Measurements from ENCODE around the gene CGREF1.

Gene CGREF1, protein sequence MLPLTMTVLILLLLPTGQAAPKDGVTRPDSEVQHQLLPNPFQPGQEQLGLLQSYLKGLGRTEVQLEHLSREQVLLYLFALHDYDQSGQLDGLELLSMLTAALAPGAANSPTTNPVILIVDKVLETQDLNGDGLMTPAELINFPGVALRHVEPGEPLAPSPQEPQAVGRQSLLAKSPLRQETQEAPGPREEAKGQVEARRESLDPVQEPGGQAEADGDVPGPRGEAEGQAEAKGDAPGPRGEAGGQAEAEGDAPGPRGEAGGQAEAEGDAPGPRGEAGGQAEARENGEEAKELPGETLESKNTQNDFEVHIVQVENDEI

DNA sequence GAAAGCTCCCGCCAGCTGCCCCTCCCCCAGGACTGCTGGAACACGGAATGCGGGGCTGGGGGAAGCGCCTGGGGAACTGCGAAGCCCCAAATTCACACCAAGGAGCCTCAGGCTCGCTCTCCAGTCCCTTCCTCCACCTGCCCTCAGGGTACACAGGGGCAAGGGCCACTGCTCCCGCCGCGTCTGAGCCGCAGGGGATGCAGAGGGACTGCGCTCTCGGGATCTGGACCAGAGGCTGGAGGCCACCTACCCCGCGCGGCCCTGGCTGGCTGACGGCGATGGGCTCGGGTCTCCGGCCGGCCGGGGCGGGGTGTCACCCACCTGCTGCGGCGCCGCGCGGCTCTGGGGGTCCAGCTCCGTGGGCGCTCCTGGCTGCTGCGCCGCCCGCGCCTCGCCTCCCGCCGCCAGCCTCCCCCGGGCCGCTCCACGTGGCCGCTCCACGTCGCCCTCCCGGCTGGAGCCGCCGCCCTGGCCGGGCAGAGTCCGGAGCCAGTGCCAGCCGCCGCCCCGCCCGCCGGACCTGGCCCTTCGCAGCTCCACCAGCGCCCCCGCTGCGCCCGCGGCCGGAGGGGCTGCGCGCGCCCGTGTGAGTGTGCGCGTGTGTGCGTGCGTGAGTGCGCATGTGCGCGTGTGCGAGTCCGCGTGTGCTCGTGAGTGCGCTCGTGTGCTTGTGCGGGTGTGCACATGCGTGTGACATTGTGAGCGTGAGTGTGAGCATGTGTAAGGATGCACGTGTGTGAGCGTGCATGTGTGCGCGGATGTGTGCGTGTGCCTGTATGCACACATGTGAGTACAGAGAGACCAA lies at the start of gene CGREF1:
CGREF1 (minus strand) TSS at position 604 of the 805 bp plus-strand sequence. CDS start 14,762 bp downstream, outside the sequence.
- DNase-seq: no peak
- in situ Hi-C loops (cut with HindIII; ENCODE audit: low pct_ligation_motif_present, low pct_unique_long_range_greater_than_20kb, low sequenced_read_pairs): no loop called here

GRCh38 chr2:27164960-27165763 lies 46.2 kb upstream of the CGREF1 start:
- no peak for DNase-seq
- in situ Hi-C loops (cut with HindIII; ENCODE audit: low pct_ligation_motif_present, low pct_unique_long_range_greater_than_20kb, low sequenced_read_pairs): no loop called here

- in situ Hi-C loops (cut with HindIII; ENCODE audit: low pct_ligation_motif_present, low pct_unique_long_range_greater_than_20kb, low sequenced_read_pairs): no loop called here
- no peak for DNase-seq
Observed at GRCh38 chr2:27162151-27163121, 43.5 kb upstream of the CGREF1 start.

- no peak for DNase-seq
- in situ Hi-C loops (cut with HindIII; ENCODE audit: low pct_ligation_motif_present, low pct_unique_long_range_greater_than_20kb, low sequenced_read_pairs): no loop called here
Observed at GRCh38 chr2:27160191-27160590, 41.3 kb upstream of the CGREF1 start.

- in situ Hi-C loops (cut with HindIII; ENCODE audit: low pct_ligation_motif_present, low pct_unique_long_range_greater_than_20kb, low sequenced_read_pairs): no loop called here
- DNase-seq: no peak
Observed at GRCh38 chr2:27159271-27159670, 40.3 kb upstream of the CGREF1 start.

DNA sequence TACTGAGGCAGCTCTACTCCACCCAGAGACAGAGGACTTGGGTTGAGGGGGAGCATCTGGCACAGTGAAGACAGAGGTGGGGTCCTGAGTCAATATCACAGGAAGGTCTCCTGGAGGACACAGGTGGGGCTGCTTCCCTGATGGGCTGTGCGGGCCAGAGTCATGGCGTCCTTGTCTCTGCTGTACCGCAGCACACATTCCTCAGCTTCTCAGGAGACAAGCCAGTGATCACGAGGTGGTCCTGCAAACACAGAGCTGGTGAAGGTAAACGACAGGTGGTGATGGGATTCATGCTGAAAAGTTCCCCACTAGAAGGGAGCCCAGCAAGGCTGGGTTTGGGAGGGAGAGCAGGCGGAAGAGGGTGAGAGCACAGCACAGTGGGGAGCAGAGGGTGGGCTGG lies 39.5 kb upstream of the CGREF1 start:
- in situ Hi-C loops (cut with HindIII; ENCODE audit: low pct_ligation_motif_present, low pct_unique_long_range_greater_than_20kb, low sequenced_read_pairs): no loop called here
- no peak for DNase-seq

DNA sequence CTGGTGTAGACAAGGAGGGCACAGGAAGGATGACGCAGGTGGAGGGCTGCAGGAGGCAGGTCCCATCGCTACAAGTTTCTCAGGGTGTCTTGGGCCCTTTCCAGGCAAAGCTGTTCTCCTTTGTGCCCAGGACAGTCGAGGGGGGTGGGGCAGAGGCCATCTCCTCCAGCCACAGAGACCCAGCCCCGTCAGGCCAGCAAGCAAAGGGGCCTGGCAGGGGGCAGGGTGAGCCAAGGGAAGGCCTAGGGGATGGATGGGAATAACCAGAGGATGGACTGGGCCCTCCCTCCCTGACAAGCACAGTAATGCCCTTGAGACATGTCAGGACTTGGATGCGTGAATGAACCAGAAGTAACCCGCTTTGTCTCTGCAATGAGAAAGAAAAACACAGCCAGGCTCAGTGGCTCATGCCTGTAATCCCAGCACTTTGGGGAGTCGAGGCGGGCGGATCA lies 36.2 kb upstream of the CGREF1 start:
- no peak for DNase-seq
- in situ Hi-C loops (cut with HindIII; ENCODE audit: low pct_ligation_motif_present, low pct_unique_long_range_greater_than_20kb, low sequenced_read_pairs): no loop called here

DNA sequence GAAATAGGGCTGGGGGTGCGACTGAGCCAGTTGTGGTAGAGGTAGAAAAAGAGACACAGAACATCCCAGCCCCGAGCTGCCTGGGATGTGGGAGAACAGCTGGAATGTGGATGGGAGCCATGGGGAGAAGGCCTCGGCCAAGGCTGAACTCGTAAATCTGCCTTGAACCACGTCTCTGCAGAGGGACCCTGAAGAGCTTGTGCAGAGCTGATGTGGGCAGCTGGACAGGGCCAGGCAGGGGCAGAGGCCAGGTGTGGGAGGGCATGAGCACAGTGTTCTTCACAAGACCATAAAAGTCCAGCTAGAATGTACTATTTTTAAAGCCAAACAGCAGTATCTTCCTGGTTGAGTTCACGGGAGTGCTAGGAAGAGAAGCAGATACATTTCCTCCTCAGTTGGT lies 35.6 kb upstream of the CGREF1 start:
- DNase-seq: no peak
- in situ Hi-C loops (cut with HindIII; ENCODE audit: low pct_ligation_motif_present, low pct_unique_long_range_greater_than_20kb, low sequenced_read_pairs): no loop called here

GRCh38 chr2:27152796-27153464 lies 34.0 kb upstream of the CGREF1 start:
- DNase-seq: no peak
- in situ Hi-C loops (cut with HindIII; ENCODE audit: low pct_ligation_motif_present, low pct_unique_long_range_greater_than_20kb, low sequenced_read_pairs): no loop called here

DNA sequence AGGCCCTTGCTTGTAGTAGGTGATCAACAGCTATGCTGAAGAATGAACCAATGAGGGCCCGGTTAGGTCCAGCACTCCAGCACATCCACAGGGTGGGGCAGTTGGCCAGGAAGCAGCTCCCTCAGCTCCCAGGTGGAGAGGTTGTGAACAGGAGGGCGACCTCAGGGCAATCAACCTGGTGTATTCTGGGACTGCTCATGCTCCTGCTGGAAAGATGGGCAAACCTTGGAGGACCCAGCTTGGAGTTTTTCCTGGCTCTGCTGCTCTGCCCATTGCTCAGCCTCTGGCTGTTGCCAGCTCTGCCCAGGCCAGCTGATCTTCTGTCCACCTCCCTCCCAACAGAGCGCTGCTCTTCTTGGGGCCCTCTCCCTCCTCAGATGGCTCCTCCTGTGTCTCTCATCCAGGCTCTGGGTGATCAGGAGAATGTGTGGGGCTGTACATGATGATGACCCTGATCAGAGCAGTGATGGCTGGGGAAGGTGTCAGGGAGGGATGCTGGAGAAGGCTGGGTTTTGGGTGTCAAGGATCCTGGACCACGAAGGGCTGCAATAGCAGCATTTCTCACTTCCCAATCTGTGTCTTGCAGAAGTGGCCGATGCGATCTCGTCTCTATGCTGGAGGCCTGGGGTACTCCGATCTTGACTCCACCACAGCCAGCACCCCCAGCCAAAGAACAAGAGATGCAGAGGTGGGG lies 33.3 kb upstream of the CGREF1 start:
- DNase-seq: no peak
- in situ Hi-C loops (cut with HindIII; ENCODE audit: low pct_ligation_motif_present, low pct_unique_long_range_greater_than_20kb, low sequenced_read_pairs): no loop called here

DNA sequence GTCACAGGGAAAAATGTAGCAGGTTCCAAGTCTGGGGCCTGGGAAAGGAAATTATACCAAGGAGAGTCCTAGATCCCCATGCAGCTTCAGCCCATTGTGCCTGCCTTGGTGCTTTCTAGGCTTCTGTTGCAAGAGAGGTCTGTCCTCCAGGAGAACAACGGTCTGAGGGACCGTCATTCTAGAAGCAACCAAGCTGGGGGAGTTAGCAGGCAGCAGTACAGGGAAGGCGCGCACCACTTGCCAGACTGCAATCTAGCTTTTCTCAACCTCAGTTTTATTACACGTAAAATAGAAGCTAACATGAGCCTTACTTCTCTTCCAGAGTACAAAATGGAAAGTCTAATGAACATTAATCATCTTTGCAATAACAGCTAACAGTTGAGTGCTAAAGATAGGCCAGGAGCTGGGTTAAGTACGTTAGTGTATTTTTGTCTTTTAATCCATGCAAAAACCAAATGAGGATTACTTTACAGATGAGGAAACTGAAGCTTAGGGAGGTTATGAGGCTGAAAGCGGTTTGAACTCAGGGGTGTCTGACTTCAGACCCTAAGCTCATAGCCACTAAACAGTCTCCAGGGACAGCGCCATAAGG lies 31.8 kb upstream of the CGREF1 start:
- in situ Hi-C loops (cut with HindIII; ENCODE audit: low pct_ligation_motif_present, low pct_unique_long_range_greater_than_20kb, low sequenced_read_pairs): no loop called here

DNA sequence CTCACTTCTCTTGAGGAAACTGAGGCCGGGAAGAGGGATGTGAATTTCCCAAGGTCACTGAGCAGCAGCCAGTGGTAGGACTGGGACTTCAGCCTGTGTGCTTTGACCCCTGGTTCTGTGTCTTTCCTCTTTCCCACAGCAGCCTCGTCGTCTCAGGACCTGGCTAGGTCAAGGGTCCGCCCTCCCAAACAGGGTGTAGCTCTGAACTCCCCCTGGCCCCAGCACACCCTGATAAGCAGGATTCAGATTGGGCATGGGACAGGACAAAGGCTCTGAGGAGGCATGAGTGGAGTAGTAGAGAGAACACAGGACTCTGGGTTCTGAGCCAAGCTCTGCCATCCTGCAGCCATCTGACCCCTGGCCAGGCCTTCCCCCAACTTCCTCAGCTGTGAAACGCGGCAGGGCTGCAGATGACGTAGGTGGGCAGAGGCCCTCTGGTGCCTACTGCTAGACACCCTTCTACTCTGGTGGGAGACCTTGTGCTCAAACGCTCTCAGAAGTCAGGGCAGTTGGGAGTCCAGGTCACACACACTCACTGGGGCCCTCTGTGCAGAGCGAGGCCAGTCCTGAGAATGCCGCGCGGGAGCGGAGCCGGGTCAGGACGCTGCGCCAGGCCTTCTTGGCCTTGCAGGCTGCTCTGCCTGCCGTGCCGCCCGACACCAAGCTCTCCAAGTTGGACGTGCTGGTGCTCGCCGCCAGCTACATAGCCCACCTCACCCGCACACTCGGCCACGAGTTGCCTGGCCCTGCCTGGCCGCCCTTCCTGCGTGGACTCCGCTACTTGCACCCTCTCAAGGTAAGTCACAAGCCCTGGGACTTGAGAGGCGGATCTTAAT lies 30.9 kb upstream of the CGREF1 start:
- in situ Hi-C loops (cut with HindIII; ENCODE audit: low pct_ligation_motif_present, low pct_unique_long_range_greater_than_20kb, low sequenced_read_pairs): no loop called here
- DNase-seq: no peak

More for the DNA sequence above, 31.8 kb upstream of the CGREF1 start:
- DNase-seq: no peak

DNA sequence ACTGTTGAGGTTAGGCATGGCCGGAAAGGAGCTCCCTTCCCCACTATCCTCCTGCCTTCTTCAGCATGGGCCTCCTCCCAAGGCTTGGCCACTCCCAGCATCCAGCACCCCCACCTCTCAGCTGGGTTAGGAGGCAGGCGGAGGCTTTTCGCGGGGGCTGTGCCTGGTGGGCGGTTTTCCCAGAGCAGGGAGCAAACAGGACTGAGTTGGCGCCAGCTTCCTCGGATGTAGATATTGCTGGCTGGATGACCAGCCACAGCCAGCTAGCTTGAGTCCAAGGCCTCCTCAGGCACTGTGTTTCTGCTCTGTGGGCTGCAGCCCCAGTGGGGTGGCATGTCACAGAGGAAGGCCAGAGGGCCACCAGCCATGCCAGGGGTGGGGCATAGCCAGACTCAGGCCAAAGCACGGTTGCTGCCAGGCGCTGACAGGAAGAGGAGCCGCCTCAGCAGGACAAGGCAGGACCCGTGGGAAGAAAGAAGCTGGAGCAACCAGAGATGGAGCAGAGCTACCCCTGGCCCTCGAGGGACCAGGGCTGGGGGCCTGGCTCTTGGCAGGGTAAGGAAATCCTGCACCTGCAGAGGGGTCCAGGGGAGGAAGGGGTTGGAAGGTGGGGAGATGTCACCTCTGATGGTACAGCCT lies 30.0 kb upstream of the CGREF1 start, which contains the start of gene TCF23:
TCF23 (plus strand) TSS at position 204 of the 639 bp plus-strand sequence; CDS start at position 334, 130 bp downstream.
- no peak for DNase-seq
- in situ Hi-C loops (cut with HindIII; ENCODE audit: low pct_ligation_motif_present, low pct_unique_long_range_greater_than_20kb, low sequenced_read_pairs): no loop called here

DNA sequence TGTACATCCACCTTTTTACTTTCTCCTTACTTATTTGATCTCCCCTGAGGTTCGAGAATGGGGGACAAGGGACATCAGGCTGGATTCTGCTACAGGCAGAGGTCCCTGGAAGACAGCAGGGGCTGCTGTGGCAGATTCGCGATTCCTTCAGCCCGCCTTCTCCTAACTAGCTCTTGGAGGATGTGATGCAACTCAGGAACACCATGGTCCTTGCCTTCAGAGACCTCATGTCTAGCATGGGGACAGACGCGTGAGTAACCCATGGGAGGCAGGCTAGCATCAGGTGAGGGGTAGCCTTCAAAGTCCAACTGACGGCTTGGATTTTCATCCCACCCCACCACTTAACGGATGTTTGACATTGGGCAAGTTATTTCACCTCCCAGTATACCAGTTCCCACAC lies 29.0 kb upstream of the CGREF1 start:
- no peak for DNase-seq
- in situ Hi-C loops (cut with HindIII; ENCODE audit: low pct_ligation_motif_present, low pct_unique_long_range_greater_than_20kb, low sequenced_read_pairs): no loop called here

GRCh38 chr2:27145682-27146081 lies 26.8 kb upstream of the CGREF1 start:
- in situ Hi-C loops (cut with HindIII; ENCODE audit: low pct_ligation_motif_present, low pct_unique_long_range_greater_than_20kb, low sequenced_read_pairs): no loop called here
- DNase-seq: no peak
